ENCODE results near the gene ACBD6. TPM values are rescaled to one million over a fixed set of nuclear protein-coding genes. Genes with fewer than 3 reads are reported as not detected.

The ACBD6 gene
- total RNA-seq, 1 donor from 2014 or later, result 43.4 TPM

DNA sequence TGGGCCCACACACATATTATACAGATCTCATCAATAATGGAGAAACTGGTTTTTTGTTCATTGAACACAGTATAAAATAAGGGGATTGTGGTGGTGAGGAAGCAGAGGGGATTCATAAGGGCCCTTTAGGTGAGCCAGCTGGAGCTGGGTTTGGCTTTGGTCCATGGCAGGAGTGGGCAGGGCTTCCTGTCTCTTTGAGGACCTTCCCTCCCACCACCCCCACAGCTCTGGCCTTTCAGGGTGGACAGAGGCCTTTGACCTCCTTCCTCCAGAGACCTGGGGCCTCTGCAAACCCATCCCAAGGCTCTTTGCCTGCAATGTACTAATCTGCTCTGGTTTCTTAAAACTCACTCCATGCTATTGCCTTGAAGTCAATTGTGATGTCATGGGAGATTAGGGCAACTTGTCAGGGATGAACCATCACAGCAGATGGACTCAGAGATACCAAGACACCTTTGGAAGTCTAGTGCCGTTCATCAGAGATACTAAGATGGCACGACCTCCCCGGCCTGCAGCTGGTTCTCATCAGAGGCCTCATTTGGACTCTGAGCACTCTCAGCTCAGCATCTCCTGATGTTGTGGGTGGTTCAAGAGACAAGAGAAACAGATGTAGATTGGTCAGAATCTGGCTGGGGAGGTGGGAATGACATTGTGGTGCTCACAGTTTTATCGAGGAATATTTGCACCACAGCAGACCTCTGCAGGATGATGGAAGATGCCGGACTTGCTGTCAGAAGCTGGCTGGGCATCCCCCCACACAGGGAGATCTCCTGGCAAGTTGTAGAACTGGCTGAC is 234.4 kb downstream of the ACBD6 start:
- no peaks in the 10 kb centered on the region for H3K36me3 ChIP-seq (ENCODE audit: insufficient read depth, low read length)
- TF ChIP-seq, protein P1, sequence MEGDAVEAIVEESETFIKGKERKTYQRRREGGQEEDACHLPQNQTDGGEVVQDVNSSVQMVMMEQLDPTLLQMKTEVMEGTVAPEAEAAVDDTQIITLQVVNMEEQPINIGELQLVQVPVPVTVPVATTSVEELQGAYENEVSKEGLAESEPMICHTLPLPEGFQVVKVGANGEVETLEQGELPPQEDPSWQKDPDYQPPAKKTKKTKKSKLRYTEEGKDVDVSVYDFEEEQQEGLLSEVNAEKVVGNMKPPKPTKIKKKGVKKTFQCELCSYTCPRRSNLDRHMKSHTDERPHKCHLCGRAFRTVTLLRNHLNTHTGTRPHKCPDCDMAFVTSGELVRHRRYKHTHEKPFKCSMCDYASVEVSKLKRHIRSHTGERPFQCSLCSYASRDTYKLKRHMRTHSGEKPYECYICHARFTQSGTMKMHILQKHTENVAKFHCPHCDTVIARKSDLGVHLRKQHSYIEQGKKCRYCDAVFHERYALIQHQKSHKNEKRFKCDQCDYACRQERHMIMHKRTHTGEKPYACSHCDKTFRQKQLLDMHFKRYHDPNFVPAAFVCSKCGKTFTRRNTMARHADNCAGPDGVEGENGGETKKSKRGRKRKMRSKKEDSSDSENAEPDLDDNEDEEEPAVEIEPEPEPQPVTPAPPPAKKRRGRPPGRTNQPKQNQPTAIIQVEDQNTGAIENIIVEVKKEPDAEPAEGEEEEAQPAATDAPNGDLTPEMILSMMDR (IDR thresholded peaks at IDR 0.05; ENCODE audit: insufficient read depth, low read depth, low read length), result no peak
- TF ChIP-seq EZH2 (IDR thresholded peaks at IDR 0.05; ENCODE audit: insufficient read depth, low read length), result no peak
- H3K27me3 Mint-ChIP-seq (ENCODE audit: low read depth, unreplicated experiment), result peaks cover 11% of the 10 kb centered on the region
- no peak overlapping the region for H3K9ac ChIP-seq (ENCODE audit: low read length)
- no peak overlapping the region for H2AFZ ChIP-seq (ENCODE audit: low read depth, low read length)
- H3K27me3 ChIP-seq (ENCODE audit: insufficient read depth, low read length), result no peaks in the 10 kb centered on the region
- no peak overlapping the region for H3K4me3 Mint-ChIP-seq (ENCODE audit: unreplicated experiment)
- H3K36me3 Mint-ChIP-seq (ENCODE audit: low read depth, unreplicated experiment), result peaks cover 17% of the 10 kb centered on the region
- no peak overlapping the region for H3K4me3 ChIP-seq (ENCODE audit: insufficient read depth, low read depth, low read length)
- no peak overlapping the region for H3K27ac Mint-ChIP-seq (ENCODE audit: unreplicated experiment)
- H3K27ac ChIP-seq (ENCODE audit: low read depth, low read length), result no peak overlapping the region
- DNase-seq (ENCODE audit: low read depth) (no peak), FAIRE-seq (no peak)
- no peaks in the 10 kb centered on the region for H3K79me2 ChIP-seq (ENCODE audit: insufficient read depth, low read length)
- peaks cover 27% of the 10 kb centered on the region for H3K4me1 Mint-ChIP-seq (ENCODE audit: low read depth, unreplicated experiment)
- no peaks in the 10 kb centered on the region for H3K9me3 Mint-ChIP-seq (ENCODE audit: unreplicated experiment)
- no peak overlapping the region for H3K4me2 ChIP-seq (ENCODE audit: low read length)
- peaks cover 8% of the 10 kb centered on the region for H3K4me1 ChIP-seq (ENCODE audit: insufficient read depth, low read length)
- H4K20me1 ChIP-seq (ENCODE audit: insufficient read depth, low read length), result peaks cover 6% of the 10 kb centered on the region
- no peaks in the 10 kb centered on the region for H3K9me3 ChIP-seq (ENCODE audit: insufficient read depth, low read depth, low read length)

DNA sequence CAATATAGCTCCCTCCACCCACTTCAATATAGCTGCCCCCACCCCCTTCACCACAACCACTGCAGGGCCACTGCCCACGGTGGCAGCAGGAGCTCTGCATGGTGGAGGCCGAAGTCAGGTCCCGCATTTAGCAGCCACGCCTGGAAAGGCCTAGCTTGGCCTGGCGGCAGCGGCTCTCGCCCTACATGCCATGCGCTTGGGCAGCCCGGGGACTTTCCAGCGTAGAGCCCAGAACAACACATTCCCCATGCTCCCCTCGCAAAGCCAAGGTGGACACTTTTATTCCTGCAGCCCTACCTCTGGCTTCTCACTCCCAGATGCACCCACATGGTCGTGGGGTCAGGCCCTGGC is 235.2 kb downstream of the ACBD6 start:
- H3K27me3 Mint-ChIP-seq (ENCODE audit: low read depth, unreplicated experiment), result peaks cover 13% of the 10 kb centered on the region
- no peak for DNase-seq (ENCODE audit: low read depth)

More for the DNA sequence above, 235.2 kb downstream of the ACBD6 start:
- H3K79me2 ChIP-seq (ENCODE audit: insufficient read depth, low read length), result no peaks in the 10 kb centered on the region
- H3K36me3 ChIP-seq (ENCODE audit: insufficient read depth, low read length), result no peaks in the 10 kb centered on the region
- no peak for FAIRE-seq
- Mint-ChIP-seq H3K4me1 (ENCODE audit: low read depth, unreplicated experiment) (peaks cover 27% of the 10 kb centered on the region), H3K27ac (ENCODE audit: unreplicated experiment) (no peak overlapping the region), H3K36me3 (ENCODE audit: low read depth, unreplicated experiment) (peaks cover 10% of the 10 kb centered on the region), H3K9me3 (ENCODE audit: unreplicated experiment) (no peaks in the 10 kb centered on the region), H3K4me3 (ENCODE audit: unreplicated experiment) (no peak overlapping the region)
- peaks cover 8% of the 10 kb centered on the region for H4K20me1 ChIP-seq (ENCODE audit: insufficient read depth, low read length)
- H3K27me3 ChIP-seq (ENCODE audit: insufficient read depth, low read length), result no peaks in the 10 kb centered on the region
- no peak for TF ChIP-seq EZH2 (IDR thresholded peaks at IDR 0.05; ENCODE audit: insufficient read depth, low read length)
- TF ChIP-seq, protein P1 (IDR thresholded peaks at IDR 0.05; ENCODE audit: insufficient read depth, low read depth, low read length), result no peak
- H2AFZ ChIP-seq (ENCODE audit: low read depth, low read length), result no peak overlapping the region
- no peak overlapping the region for H3K4me3 ChIP-seq (ENCODE audit: insufficient read depth, low read depth, low read length)
- no peak overlapping the region for H3K9ac ChIP-seq (ENCODE audit: low read length)
- H3K9me3 ChIP-seq (ENCODE audit: insufficient read depth, low read depth, low read length), result no peaks in the 10 kb centered on the region
- no peak overlapping the region for H3K27ac ChIP-seq (ENCODE audit: low read depth, low read length)
- no peak overlapping the region for H3K4me2 ChIP-seq (ENCODE audit: low read length)
- H3K4me1 ChIP-seq (ENCODE audit: insufficient read depth, low read length), result peaks cover 11% of the 10 kb centered on the region

All from astrocyte (in vitro differentiated cells and primary cell).